Breast epithelium (tissue), 4 donors: ENCODE data around the gene RIC3. TPM values are rescaled to one million over a fixed set of nuclear protein-coding genes. Genes with fewer than 3 reads are reported as not detected.

Source experiments
- DNase-seq, 2 donors: peaks; one replicate each; pipeline ENCODE4 v3.0.0-alpha.2; 2019; ENCODE audit warnings: low spot score in 2 of 2
- H3K27ac ChIP-seq, 2 donors: fragments of 200-600 bp; sonication (generic) in 1 of 2; one replicate each; pipeline ENCODE4 v1.5.1; 2016 to 2019; ENCODE audit warnings: mild to moderate bottlenecking in 1 of 2
- H3K27me3 ChIP-seq, 2 donors: fragments of 200-600 bp; sonication (generic) in 1 of 2; one replicate each; pipeline versions ENCODE4 v1.5.1 to v1.6.0; 2017 to 2019; ENCODE audit warnings: control low read depth in 1 of 2, mild to moderate bottlenecking in 1 of 2
- H3K36me3 ChIP-seq: fragments of 200-600 bp; one replicate; pipeline ENCODE4 v1.5.1; 2019
- H3K4me1 ChIP-seq, 2 donors: fragments of 200-600 bp; sonication (generic); one replicate each; pipeline ENCODE4 v1.5.1; 2016 to 2019; ENCODE audit warnings: control low read depth in 1 of 2
- H3K4me3 ChIP-seq, 3 donors: fragments of 200-600 bp; sonication (generic); 1 replicate in 2 of 3; 2 replicates in 1 of 3; pipeline ENCODE4 v1.5.1; 2016 to 2019; ENCODE audit warnings: mild to moderate bottlenecking in 3 of 3, moderate library complexity in 2 of 3
- H3K9me3 ChIP-seq, 2 donors: fragments of 200-600 bp; sonication (generic) in 1 of 2; one replicate each; pipeline ENCODE4 v1.5.1; 2016 to 2019; ENCODE audit warnings: control low read depth in 1 of 2
- CTCF ChIP-seq, 3 donors: fragments of 450-650 bp; IDR thresholded peaks; one replicate each; pipeline ENCODE4 v1.5.1; 2016 to 2017; ENCODE audit warnings: antibody characterized with exemption in 3 of 3, mild to moderate bottlenecking in 3 of 3, moderate library complexity in 3 of 3
- POLR2A ChIP-seq: fragments of 450-650 bp; IDR thresholded peaks from one replicate; pipeline ENCODE4 v1.6.1; 2016; ENCODE audit warnings: antibody characterized with exemption, mild to moderate bottlenecking, moderate library complexity
- POLR2AphosphoS5 ChIP-seq, 3 donors: sonication (generic); formaldehyde crosslinking; IDR thresholded peaks; one replicate each; pipeline ENCODE4 v1.6.1; 2017; ENCODE audit warnings: antibody characterized with exemption in 3 of 3
- intact Hi-C: fragments of 100-400 bp; cut with DNase I; formaldehyde crosslinking; loops from one replicate; pipeline ENCODE4 v1.15.1; 2023; ENCODE audit warnings: low total_unique reads
- total RNA-seq, 3 donors: library from RNA; depleted of rRNA; stranded (reverse); fragments of >200 nt; gene quantifications; one replicate each; pipeline ENCODE4 v1.1.0, GENCODE V29; 2016

Gene RIC3
- total RNA-seq, 3 donors from 2014 or later, result 4.5 to 48.0 (median 24.3) TPM

- Histone ChIP-seq H3K27me3 (peaks cover 0 to 8% of the 10 kb centered on the region in 2 donors), H3K27ac (no peak overlapping the region), H3K4me1 (no peaks in the 10 kb centered on the region), H3K9me3 (no peaks in the 10 kb centered on the region), H3K4me3 (no peak overlapping the region), H3K36me3 (no peaks in the 10 kb centered on the region)
- intact Hi-C loops, result no loop called here
- DNase-seq, result no peak
- no peak for TF ChIP-seq POLR2AphosphoS5 (IDR thresholded peaks at IDR 0.05)
- no peak for TF ChIP-seq POLR2A
- no peak for TF ChIP-seq CTCF (IDR thresholded peaks at IDR 0.05)
These were observed 35.8 kb upstream of the RIC3 start for GRCh38 chr11:8204596-8204995.

GRCh38 chr11:8204025-8204424 lies 35.2 kb upstream of the RIC3 start:
- Histone ChIP-seq H3K27me3 (peaks cover 0 to 4% of the 10 kb centered on the region in 2 donors), H3K9me3 (no peaks in the 10 kb centered on the region), H3K36me3 (no peaks in the 10 kb centered on the region), H3K4me1 (no peaks in the 10 kb centered on the region), H3K27ac (no peak overlapping the region), H3K4me3 (no peak overlapping the region)
- intact Hi-C loops, result no loop called here
- DNase-seq, result no peak
- TF ChIP-seq POLR2AphosphoS5 (IDR thresholded peaks at IDR 0.05) (no peak), CTCF (IDR thresholded peaks at IDR 0.05) (no peak), POLR2A (no peak)

- no peak for DNase-seq
- TF ChIP-seq POLR2A (no peak), POLR2AphosphoS5 (IDR thresholded peaks at IDR 0.05) (no peak), CTCF (IDR thresholded peaks at IDR 0.05) (no peak)
- Histone ChIP-seq H3K36me3 (no peaks in the 10 kb centered on the region), H3K4me3 (no peak overlapping the region), H3K9me3 (no peaks in the 10 kb centered on the region), H3K27me3 (peaks cover 0 to 4% of the 10 kb centered on the region in 2 donors), H3K4me1 (no peaks in the 10 kb centered on the region), H3K27ac (no peak overlapping the region)
- intact Hi-C loops, result no loop called here
These were observed 34.5 kb upstream of the RIC3 start for GRCh38 chr11:8203414-8203715.

GRCh38 chr11:8202516-8203413 lies 33.9 kb upstream of the RIC3 start:
- Histone ChIP-seq H3K4me3 (no peak overlapping the region), H3K36me3 (no peaks in the 10 kb centered on the region), H3K9me3 (no peaks in the 10 kb centered on the region), H3K27ac (no peak overlapping the region), H3K27me3 (peaks cover 0 to 9% of the 10 kb centered on the region in 2 donors), H3K4me1 (no peaks in the 10 kb centered on the region)
- TF ChIP-seq POLR2A (no peak), CTCF (IDR thresholded peaks at IDR 0.05) (no peak), POLR2AphosphoS5 (IDR thresholded peaks at IDR 0.05) (no peak)
- DNase-seq, result no peak
- intact Hi-C loops, result no loop called here

- no peak for DNase-seq
- intact Hi-C loops, result no loop called here
- Histone ChIP-seq H3K4me3 (no peak overlapping the region), H3K36me3 (no peaks in the 10 kb centered on the region), H3K27ac (no peak overlapping the region), H3K27me3 (peaks cover 0 to 9% of the 10 kb centered on the region in 2 donors), H3K4me1 (no peaks in the 10 kb centered on the region), H3K9me3 (no peaks in the 10 kb centered on the region)
- TF ChIP-seq POLR2A (no peak), CTCF (IDR thresholded peaks at IDR 0.05) (no peak)
These were observed 33.0 kb upstream of the RIC3 start for GRCh38 chr11:8201644-8202365.
